GM12872 (cell line): ENCODE measurements around the gene CYB5A.

Experiments
- TF ChIP-seq, protein P1 (sequence below): IDR thresholded peaks from 3 replicates; pipeline ENCODE4 v1.5.1; 2011; ENCODE audit warnings: low read depth, mild to moderate bottlenecking, low read length, moderate library complexity; ENCODE audit not compliant: insufficient read depth

Gene CYB5A

DNA sequence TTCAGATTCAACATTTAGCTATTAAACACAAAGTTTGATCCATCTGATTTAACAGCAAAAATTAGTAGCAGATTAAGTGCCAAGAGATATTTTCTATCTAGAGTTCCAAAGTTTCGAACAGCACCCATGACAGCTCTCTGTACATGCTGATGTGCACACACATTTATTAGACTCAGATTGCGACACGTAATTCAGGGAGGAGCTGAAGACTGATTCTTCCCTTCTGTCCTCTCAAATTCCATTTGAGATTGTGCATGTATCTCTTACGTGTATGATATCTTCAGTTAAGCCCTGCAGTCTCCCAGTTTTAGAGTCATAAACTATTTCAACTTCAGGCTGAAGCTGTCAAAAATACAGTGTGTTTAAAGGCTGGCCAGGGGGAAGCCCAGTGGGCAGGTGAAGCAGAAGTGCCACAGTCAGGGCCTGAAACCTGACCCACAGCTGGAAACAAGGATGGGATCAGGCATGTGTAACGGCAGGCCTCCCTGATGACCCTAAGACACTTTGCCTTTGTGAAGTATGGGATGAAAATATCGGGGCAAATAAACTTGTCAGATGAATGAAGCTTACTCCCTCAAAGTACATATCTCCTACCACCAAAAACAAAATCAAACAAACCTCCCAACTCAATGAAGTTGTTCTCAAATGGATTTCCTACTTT is 30.6 kb downstream of the CYB5A start:
- TF ChIP-seq, protein P1, sequence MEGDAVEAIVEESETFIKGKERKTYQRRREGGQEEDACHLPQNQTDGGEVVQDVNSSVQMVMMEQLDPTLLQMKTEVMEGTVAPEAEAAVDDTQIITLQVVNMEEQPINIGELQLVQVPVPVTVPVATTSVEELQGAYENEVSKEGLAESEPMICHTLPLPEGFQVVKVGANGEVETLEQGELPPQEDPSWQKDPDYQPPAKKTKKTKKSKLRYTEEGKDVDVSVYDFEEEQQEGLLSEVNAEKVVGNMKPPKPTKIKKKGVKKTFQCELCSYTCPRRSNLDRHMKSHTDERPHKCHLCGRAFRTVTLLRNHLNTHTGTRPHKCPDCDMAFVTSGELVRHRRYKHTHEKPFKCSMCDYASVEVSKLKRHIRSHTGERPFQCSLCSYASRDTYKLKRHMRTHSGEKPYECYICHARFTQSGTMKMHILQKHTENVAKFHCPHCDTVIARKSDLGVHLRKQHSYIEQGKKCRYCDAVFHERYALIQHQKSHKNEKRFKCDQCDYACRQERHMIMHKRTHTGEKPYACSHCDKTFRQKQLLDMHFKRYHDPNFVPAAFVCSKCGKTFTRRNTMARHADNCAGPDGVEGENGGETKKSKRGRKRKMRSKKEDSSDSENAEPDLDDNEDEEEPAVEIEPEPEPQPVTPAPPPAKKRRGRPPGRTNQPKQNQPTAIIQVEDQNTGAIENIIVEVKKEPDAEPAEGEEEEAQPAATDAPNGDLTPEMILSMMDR = no peak

DNA sequence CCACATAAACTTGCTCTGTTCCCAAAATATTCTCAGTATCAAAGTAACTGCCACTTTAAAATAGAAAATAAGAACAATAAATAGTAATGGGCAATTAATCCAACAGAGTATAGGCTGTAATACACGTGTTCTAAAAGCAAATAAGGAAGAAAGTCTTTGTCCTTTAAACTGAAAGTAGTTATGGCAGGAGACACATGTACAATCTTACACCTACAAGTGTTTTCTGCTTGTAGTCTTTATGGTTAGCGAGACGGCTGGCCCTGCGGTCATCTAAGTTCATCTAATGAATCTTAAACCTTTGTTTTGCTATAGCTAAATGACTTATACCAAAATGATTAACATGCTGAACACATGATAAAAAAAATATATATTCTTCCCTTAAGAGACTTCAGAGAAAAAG is 32.4 kb downstream of the CYB5A start:
- TF ChIP-seq, protein P1 = no peak

DNA sequence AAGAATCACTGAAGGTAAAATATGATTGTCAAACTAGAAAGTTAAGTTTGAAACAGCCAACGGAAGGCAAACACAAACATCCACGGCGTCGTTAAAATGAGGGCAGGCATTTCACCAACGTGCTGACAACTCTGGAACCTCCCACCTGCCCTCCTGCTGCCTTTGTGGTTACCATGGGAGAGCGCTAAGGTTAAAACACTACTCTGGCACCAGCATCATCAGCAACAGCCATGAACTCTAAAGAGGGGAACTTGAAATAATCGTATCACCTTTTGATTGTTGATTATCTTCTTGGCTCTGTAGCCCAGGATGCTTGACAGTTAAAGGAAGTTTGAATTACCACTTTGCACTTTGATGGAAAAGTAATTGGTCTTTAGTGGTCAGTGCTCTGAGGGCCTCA is 34.7 kb downstream of the CYB5A start:
- TF ChIP-seq, protein P1 = no peak

DNA sequence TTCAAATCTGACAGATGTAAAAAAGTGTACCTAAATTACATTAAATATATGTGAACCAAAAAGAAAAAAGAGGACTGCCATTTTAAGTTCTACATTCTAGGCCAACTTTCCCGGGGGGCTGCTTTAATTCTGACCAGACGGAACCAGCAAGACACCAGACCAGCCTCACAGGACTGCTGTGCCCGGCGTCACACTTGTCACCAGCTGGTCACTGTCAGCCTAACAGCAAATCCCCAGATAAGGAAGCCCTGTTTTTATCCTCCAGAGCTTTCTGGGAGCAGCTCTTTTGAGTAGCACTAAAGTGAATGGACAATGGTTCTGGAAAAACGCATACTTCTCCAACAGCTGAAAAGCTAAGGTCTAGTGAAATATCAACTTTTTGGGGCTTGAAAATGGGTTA is 35.6 kb downstream of the CYB5A start:
- TF ChIP-seq, protein P1 = no peak

DNA sequence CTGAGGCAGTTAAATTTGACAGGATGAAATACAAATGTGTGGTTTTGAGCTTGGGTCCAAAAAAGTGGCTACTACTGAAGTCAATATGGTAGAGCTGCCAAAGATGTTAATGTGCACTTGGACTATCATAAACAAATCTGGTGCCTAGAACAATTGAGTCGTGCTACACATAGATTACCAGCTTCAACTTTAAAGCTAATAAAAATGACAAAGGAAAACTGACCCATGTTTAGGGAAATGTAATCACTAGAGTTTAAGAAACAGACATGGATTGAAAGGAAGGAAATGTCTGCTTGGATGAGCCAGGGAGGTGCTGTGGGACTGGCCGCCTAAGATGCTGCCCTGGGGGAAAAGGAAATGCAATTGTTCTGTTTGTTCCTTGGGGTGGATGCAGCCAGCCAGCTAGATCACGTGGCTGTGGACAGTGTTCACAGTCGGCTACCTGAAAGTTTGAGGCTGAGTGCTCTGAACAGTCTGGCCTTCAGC is 36.6 kb downstream of the CYB5A start:
- TF ChIP-seq, protein P1 = no peak

DNA sequence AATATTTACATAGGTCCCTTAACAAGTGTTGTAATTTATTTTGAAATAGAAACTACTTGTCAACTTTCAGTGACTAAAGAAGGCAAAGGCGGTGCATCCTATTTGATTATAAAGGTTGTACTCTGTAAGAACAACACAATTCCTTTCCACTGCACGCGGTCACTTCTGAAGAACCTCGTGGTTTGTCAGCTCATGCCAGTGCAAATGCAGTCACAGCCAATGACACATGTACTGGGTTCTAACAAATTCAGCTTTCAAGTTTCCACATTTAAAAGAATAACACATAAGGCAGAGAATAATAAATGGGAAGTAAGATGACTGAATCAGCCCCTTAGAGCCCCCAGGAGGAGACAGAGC is 39.7 kb downstream of the CYB5A start:
- TF ChIP-seq, protein P1 = no peak

DNA sequence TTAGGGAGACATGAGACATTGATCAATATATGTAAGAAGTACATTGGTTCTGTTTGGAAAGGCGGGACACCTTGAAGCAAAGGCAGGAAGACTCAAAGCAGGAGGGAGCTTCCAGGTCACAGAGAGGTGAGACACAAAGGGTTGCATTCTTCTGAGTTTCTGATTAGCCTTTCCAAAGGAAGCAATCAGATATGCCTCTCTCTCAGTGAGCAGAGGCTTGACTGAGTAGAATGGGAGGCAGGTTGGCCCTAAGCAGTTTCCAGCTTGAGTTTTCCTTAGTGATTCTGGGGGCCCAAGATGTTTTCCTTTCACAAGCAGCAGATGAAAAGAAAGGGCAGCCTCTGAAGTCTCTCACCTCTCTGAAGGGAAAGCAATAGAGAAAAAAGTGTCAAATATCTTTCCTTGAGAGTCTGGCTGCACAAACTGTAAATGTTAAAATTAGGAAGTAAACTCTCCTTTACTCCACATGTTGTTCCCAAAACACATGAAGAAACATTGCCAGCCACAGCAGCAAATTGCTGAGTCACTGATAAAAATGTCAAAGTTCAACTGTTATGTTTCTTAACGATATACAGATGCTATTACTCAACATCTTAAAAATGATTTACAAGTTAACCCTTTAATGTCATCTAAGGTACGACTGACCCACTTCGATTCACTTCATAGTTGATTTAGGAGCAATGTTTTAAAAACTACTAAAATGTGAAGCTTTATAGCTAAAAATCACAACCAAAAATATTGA is 40.3 kb downstream of the CYB5A start:
- TF ChIP-seq, protein P1 = no peak
